Esophagus muscularis mucosa (tissue), 4 donors: Measurements from ENCODE around the gene GNAS-AS1.

Experiments used
- CTCF ChIP-seq, 3 experiments: fragments of 200-600 bp in 2 of 3; fragments of 450-650 bp in 1 of 3; sonication (generic) in 2 of 3; IDR thresholded peaks; one replicate each; pipeline ENCODE4 v1.5.1; 2017 to 2019; ENCODE audit warnings: antibody characterized with exemption in 3 of 3, mild to moderate bottlenecking in 2 of 3, moderate library complexity in 1 of 3
- EP300 ChIP-seq: sonication (generic); formaldehyde crosslinking; IDR thresholded peaks from one replicate; pipeline ENCODE4 v1.6.1; 2017; ENCODE audit warnings: antibody characterized with exemption
- POLR2A ChIP-seq: fragments of 450-650 bp; IDR thresholded peaks from one replicate; pipeline ENCODE4 v1.6.1; 2017; ENCODE audit warnings: antibody characterized with exemption, moderate library complexity, mild to moderate bottlenecking, low read depth

- no peak for TF ChIP-seq CTCF (IDR thresholded peaks at IDR 0.05)
- no peak for TF ChIP-seq POLR2A
- no peak for TF ChIP-seq EP300
Observed at GRCh38 chr20:58850693-58851174, at the start of gene GNAS-AS1.
